ENCODE data around the gene PTPRE.

DNA sequence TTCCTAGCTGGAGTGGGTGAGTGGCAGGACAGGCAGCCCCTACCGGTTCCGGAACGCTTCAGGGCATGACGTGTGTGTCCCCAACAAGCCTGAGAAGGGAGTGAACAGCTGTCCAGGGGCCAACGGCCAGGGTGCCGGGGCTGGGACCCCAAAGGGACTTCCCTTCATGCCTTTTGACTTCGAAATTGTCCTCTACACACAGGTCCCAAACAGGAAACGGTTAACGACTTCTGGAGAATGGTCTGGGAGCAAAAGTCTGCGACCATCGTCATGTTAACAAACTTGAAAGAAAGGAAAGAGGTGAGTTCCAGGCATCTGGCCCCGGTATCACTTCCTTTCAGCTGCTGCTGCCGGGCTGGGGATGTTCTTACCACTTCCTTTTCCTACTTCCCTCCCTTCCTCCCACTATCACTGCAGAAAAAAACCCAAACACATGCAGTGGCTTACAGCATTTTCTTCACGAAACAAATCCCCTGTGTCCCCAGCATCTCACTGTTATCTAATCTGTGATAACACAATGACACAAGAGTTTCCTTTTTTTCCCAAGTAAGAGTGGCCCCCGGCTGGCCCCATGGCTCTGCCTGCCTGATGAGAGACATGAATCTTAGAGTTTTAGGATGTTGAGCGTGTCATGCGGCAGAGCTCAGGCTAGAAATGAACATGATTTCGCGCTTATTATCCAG, 156.1 kb downstream of the PTPRE start:
- TF ChIP-seq, protein P1, sequence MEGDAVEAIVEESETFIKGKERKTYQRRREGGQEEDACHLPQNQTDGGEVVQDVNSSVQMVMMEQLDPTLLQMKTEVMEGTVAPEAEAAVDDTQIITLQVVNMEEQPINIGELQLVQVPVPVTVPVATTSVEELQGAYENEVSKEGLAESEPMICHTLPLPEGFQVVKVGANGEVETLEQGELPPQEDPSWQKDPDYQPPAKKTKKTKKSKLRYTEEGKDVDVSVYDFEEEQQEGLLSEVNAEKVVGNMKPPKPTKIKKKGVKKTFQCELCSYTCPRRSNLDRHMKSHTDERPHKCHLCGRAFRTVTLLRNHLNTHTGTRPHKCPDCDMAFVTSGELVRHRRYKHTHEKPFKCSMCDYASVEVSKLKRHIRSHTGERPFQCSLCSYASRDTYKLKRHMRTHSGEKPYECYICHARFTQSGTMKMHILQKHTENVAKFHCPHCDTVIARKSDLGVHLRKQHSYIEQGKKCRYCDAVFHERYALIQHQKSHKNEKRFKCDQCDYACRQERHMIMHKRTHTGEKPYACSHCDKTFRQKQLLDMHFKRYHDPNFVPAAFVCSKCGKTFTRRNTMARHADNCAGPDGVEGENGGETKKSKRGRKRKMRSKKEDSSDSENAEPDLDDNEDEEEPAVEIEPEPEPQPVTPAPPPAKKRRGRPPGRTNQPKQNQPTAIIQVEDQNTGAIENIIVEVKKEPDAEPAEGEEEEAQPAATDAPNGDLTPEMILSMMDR (conservative IDR thresholded peaks at IDR 0.05 in 1 of 2, IDR thresholded peaks at IDR 0.05 in 1 of 2; ENCODE audit: extremely low read depth in 1 of 2, insufficient read depth in 1 of 2, low read depth in 1 of 2, low read length in 2 of 2) = no peak
- TF ChIP-seq EZH2 (IDR thresholded peaks at IDR 0.05; ENCODE audit: borderline replicate concordance, low read length) = no peak
